ENCODE measurements around the gene PTN.

GRCh38 chr7:137289101-137289500, 54.4 kb downstream of the PTN start:
- TF ChIP-seq, protein P1, sequence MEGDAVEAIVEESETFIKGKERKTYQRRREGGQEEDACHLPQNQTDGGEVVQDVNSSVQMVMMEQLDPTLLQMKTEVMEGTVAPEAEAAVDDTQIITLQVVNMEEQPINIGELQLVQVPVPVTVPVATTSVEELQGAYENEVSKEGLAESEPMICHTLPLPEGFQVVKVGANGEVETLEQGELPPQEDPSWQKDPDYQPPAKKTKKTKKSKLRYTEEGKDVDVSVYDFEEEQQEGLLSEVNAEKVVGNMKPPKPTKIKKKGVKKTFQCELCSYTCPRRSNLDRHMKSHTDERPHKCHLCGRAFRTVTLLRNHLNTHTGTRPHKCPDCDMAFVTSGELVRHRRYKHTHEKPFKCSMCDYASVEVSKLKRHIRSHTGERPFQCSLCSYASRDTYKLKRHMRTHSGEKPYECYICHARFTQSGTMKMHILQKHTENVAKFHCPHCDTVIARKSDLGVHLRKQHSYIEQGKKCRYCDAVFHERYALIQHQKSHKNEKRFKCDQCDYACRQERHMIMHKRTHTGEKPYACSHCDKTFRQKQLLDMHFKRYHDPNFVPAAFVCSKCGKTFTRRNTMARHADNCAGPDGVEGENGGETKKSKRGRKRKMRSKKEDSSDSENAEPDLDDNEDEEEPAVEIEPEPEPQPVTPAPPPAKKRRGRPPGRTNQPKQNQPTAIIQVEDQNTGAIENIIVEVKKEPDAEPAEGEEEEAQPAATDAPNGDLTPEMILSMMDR (IDR thresholded peaks at IDR 0.05): no peak
- TF ChIP-seq EP300 (IDR thresholded peaks at IDR 0.05) (no peak), POLR2A (IDR thresholded peaks at IDR 0.05) (no peak), POLR2AphosphoS5 (IDR thresholded peaks at IDR 0.05) (no peak)
